Hippocampal formation (tissue), 2 donors: ENCODE measurements around the gene CDH4.
A peak's percentile ranks its signal among the peaks of the same experiment; 100 is the strongest.

ENCODE experiments used
- DNase-seq, 2 donors: peaks; one replicate each; lab custom pipeline; 2025; lab: John Stamatoyannopoulos, UW

CDH4 gene

DNA sequence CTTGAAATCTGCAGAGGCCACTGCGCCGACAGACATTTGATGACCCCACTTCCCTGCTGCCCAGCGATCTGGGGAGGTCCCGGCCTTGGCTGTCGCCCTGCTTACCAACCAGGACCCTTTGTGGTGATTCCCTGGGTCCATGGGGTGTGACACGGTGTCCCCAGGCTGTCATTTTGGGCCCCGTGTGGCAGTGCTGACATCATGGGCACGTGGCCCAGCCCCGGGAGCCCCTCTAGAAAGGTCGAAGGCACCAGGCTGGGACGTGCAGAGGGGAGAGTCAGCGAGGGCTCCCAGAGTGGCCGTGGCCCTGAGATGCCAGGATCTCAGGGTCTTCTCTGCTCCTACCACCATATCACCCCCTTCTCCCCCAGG, 643.6 kb downstream of the CDH4 start:
- DNase-seq: no peak

DNA sequence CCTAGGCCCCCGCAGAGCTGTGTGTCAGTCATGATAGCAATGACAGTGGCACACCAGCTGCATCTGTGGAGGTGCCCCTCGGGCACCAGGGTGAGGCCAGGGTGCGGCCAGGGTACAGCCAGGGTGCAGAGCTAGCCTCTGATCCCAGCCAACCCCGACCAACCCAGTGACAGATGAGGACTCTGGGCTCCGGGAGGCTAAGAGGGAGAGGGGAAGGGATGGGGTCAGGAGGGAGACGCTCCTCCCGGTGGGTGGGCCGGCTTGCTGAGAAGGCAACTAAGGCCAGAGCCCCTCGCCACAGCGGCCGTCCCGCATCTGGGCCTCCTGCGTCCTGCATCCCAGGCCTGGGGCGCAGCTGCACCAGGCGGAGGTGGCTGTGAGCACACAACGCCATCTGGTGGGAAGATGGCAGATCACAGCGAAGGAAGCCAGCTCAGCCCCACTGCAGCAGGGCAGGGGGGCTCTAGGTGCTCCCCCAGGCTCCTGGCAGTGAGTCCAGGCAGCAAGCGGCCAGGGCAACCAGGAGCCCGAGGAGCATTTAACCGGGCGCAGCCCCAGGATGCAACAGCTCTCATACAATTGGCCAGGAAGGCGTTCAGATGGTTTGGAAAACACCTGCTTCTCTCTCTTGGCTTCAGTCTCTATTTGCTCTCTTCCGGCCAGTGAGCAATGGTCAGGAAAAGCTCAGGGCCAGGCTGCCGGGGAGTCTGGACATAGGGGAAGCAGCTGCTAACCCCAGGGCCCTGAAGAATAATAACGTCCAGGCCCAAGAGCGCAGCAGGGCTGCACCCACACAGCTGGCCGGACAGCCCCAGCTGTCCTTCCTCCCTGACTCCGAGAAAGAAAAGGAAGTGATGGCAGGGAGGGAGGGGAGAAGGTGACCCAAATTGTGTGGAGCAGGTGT, 644.2 kb downstream of the CDH4 start:
- DNase-seq: peak; percentile 12 to 14

DNA sequence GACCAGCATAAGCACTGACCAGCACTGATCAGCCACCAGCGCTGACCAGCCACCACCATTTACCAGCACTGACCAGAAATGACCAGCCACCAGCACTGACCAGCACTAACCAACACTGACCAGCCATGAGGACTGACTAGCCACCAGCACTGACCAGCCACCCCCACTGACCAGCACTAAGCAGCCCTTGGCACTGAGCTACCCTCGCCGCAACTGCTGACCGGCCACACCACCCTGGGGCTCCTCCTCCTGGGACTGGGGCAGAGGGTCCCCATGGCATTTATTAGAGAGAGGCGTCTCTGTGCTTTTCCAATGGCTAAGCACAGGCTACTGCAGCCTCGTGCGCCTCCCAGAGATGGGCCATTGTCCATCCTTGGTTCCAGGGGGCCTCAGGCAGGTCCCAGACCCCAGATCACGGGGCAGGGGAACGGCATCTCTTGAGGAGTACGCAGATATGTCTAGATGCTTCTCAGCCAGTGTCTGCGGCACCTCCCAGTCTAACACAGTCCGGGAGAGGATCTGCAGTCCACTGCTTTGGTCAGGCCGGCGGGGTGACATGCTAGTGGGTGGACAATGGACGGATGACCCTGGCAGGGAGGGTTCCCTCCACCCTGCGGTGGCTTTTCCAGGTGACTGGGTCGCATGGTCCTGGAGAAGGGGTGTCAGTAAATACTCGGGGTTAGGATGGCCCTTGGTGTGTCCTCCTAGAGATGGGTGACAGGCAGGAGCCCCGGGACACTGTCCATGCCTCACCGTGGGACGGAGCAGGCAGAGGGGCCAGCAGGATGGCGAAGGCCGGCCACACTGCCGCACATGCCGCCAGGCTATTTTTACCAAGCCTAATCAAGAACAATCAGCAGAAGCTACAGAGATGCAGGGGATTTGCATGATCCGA, 645.6 kb downstream of the CDH4 start:
- no peak for DNase-seq

DNA sequence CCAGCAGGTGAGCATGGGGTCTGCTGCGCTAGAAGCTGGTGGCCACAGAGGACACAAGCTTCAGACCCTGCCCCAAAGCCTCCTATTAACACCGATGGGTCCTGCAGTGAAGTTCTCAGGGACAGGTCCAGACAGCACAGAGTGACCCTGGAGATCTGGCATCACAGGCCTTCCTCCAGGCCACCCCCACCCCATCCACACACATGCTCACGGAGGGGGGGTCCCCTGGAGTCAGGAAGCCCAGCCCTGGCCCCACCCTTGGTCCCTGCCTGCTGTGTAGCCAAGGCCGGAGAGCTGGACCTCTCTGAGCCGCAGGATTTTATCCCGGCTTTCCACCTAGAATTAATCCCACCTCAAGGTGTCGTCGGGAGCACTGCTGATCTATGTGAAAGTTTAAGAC, 646.3 kb downstream of the CDH4 start:
- no peak for DNase-seq

DNA sequence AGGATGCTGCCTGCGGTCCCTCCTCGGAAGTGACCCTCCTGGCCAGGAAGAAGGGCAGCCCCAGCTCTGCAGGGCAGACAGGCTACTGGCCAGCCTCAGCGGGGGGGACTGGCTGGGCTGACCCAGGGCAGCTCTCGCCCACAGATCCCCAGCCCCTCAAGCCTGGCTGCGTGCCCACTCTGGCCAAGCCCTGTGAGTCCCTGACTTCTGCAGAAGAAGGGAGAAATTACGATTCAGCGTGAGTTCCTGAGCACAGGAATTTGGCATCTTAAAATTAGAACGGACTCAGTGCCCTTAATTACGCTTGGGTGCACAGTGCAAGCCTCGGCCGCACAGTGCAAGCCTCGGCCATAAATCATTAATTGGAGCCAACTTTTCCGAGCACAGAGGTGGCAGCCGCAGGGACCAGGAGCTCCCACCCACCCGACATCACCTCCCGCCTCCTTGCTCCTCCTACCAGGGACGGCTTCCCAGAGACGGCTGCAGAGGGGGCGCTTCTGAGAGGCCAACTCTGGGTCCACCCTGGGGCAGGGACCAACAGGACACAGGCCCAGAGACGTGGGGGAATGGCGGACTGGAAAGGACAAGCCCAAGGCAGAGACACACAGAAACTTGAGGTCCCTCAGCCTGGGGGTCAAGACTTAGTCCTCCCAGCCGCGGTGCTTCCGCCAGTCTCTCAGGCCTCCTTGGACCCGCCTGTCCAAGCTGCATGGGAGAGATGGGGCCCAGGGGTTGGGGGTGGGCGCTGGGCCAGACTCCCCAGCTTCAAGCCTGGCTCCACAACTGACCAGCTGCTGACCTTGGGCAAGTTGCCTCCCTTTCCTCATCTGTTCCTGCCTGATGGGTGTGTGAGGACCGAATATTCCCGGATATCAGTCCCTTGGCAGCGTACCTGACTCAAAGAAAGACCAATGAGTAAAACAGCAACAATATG, 648.2 kb downstream of the CDH4 start:
- DNase-seq: peak; percentile 3 to 7

DNA sequence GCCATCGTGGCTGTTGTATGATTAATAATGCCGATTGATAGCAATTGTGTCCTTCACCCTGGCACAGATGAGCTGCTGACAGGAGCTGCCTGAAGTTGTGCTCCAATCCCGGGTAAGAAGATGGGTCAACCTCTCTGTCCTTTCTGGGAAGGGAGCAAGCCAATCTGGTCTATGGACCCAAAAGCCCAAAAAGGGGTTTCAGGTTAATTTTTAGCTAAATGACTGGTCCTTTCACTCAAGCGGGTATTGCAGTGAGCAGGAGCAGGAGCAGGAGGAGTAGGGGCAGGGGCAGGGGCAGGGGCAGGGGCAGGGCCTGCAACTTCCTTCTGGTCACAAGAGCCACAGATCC, 648.9 kb downstream of the CDH4 start:
- no peak for DNase-seq

GRCh38 chr20:61901392-61902220, 649.5 kb downstream of the CDH4 start:
- no peak for DNase-seq

DNA sequence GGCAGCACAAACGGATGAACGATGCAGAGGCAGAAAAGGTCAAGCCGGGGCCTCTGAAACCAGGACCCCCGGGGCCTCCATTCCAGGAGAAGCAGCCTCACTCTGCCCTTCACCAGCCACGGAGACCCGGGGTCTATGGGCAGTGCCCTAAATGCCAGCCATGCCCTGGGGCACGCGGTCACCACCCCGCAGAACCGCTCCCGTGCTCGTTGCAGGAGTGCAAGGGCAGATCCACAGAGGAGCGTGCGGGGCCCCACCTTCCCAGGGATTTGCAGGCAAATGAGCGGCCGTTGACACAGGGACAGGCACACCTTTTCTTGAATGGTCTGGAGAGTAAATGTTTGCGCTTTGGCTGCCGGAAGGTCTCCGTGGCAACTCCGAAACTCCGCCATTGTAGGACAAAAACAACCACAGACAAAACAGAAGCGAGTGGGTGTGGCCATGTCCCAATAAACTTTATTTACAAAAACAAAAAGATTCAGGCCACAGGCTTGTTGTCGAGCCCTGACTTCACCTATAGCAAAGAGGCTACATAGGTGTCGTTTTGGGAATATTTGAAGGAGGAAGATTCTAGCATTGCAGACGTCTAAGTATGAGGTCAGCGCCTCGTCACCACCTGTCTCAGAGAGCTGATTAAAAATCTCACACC, 650.3 kb downstream of the CDH4 start:
- no peak for DNase-seq

DNA sequence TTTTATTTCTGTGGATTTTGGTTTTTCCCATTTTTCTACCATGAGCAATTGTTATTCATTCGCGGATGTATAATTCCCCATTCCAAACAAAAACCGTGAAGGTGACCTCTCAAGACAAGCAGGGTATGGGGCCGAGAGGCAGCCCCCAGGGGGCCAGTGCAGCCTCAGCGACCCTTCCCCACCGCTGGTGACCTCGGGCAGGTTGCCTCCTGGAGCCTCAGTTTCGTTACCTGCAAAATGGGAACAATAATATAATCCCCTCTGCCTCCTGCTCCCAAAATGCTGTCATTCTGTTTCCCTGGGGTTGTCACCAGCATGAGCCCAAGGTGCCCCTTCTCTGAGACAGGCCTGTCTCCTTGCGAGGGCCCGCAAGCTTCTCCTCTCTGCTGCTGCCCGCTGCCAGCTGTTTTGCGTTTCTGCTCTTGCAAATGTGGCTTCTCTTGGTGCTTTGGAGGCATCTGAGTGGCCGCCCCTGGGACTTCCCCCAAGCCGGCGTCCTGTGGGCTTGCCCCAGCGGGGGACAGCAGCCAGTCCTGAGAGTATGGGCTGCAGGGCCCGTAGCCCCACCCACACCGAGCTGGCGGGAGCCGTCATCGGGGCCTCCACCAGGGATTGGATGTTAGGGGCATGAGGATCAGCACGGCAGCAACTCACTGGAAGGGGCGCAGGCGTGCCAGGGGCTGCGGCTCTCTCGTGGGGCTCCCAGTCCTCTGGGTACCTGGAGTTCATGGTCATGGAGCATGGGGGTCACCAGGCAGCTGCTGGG, 651.7 kb downstream of the CDH4 start:
- no peak for DNase-seq

DNA sequence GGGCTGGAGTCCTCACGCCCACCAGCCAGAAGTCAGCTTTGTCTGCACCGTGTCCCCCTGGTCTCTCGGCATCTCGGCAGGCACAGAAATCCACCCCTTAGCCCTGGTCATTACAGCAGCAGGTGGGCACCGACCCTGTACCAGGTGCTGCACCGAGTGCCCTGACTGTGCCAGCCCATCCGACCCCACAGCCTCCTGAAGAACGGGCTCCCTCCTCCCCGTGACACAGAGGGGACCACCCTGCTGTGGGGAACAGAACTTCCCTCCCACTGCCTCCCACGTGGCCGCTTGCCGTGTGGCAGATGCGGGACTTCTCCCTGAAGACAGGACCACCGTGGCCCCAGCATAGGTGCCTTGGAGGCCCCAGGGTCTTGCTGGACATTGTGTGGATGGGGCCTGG, 652.4 kb downstream of the CDH4 start:
- no peak for DNase-seq

DNA sequence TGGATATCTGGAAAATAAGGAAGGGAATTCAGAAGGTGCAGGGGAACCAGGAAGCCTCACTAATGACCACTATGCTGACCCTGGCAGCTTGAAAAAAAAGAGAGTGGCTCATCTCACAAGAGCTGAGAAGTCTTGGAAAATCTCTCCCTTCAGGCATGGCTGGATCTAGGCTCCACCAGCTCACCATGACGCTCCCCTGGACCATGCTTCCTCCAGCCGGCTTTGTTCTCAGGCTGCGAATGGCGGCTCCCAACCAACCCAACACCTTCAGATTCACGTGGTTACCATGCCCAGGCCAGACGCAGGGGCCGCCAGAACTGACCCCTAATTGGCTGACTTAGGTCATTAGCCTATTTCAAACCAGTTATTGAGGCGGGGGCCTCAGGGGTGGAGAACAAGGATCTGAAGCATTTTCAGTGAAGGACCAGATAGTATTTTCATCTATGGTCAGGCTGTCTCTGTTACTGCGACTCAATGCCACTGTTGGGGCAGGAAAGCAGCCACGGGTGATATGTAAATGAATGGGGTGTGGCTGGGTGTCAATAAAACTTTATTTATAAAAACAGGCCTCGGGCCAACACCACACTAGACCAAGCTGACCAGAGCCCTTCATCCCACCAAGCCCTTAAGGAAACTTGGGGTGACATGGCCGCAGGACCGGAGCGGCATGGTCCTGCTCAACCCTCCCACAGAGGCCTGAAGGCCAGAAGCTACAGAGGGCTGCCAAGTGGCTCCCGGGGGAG, 653.9 kb downstream of the CDH4 start:
- DNase-seq: no peak

GRCh38 chr20:61907081-61907891, 655.2 kb downstream of the CDH4 start:
- DNase-seq: no peak

DNA sequence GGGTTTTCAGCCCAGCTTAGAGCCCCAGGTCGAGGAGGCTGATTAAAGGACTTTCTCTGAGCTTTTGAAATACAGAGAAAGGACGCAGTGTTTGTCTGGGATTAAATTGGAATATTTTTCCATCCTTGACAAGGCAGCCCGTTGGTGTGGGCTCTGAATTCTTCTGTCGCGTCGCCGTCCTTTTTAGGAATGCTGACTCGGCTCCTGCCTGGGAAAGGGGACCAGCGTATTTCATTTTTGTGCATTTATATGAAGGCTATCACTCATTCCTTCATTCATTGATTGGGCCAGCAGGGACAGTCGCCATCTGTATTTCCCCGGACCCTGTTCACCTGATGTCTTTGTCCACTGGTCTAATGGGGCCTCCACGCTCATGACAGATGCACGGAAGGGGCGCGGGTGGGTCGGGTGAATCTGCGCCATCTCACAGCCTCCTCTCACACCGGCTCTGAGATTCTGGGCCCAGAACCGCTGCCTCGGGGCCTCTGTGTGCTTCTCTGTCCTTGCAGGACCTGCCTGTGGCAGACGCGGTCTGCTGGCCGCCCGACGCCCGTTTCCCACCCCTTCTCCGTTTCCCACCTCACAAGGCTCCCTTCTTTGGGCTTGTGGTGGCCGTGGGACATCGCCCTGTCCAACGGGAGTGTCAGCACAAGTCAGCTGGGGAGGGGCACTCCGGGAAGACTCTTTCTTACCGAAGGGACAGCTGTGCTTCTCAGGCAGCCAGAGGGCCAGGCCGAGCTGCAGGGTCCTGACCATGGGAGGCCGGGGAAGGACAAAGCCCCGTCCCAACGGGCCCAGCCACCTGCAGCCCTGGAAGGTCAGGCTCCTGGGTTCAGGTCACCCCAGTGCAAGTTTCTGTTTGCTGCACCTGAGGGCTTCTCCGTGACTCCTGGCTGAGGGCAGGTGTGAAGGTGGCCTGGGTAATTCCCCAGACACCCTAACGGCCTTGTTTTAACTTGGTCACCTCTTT, 656.3 kb downstream of the CDH4 start:
- no peak for DNase-seq

DNA sequence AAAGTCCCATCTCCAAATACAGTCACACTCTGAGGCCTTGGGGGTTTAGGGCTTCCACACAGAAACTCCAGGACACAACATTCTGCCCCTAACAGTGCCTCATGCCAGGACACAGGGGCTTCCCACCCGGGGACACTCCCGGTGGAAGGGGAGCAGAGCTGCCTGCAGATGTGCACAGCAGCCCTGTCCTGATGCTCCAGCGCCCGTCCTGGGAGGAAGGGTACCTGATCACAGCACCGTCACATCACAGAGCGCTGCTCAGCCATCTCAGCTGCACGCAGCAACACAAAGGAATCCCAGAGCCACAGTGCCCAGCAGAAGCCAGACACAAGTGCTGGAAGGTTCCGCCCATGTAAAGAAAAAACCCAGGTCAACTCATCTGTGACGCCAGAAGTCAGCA, 657.0 kb downstream of the CDH4 start:
- DNase-seq: no peak

- no peak for DNase-seq
Measured at GRCh38 chr20:61909821-61910220, 657.8 kb downstream of the CDH4 start.

DNA sequence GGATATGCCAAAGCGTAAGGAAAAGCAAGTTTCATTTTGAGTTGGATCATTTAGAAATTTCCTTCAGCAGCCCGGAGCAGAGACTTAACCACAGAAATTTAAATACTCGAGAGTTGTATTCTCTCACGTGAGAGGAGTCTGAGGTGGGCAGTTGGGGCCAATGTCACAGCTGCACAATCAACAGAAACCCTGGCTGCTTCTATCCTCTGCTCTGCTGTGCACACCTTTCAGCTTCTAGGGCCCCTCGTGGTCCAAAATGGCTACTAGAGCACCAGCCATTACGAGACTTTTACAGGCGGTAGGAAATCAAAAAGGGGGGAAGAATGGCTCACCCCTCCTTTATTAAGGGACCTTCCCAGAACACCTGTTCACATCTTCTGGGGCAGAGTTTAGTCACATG, 659.8 kb downstream of the CDH4 start:
- no peak for DNase-seq
